H54 (cell line): Measurements from ENCODE around the gene LIPI.
A peak's percentile ranks its signal among the peaks of the same experiment; 100 is the strongest.

Experiments used
- DNase-seq: peaks from one replicate; pipeline ENCODE4 v3.0.0; 2011; ENCODE audit warnings: low spot score, mixed read lengths; ENCODE audit not compliant: insufficient read length
- FAIRE-seq: peaks from 3 replicates; lab custom pipeline; 2011; peaks lifted over from hg19 to GRCh38; lab: Jason Lieb, UNC
- POLR2A ChIP-seq: IDR thresholded peaks from 2 replicates; pipeline ENCODE4 v1.6.1; 2011; ENCODE audit warnings: low read depth, mild to moderate bottlenecking, low read length

The LIPI gene

GRCh38 chr21:14210738-14211137 lies at the start of gene LIPI:
Gene LIPI (minus strand): TSS chr21:14210955. CDS start chr21:14210845, 110 bp downstream.
- no peak for TF ChIP-seq POLR2A
- DNase-seq (no peak), FAIRE-seq (no peak)

- no peak for DNase-seq
- TF ChIP-seq POLR2A, result no peak
- FAIRE-seq, result no peak
These were observed 49.5 kb upstream of the LIPI start for GRCh38 chr21:14260174-14260764.

DNA sequence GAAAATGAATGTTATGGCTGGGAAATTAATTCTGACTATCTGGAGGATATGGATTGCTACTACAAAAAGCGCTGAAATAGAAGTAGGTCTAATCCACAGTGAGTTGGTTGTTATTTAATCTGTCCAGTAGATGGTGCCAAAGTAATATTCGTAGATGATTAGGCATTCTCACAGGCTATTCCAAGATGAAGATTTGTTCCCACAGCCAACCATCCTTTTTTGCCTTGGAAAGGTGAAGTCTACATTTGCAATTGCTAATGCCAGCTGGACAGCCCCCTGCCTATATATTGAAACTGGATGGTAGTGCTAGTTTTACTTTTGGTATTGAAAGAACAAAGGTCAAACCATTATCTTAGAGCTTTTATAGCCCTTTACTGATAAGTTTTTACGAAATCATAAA lies 49.0 kb upstream of the LIPI start:
- TF ChIP-seq POLR2A, result no peak
- no peak for DNase-seq
- FAIRE-seq, result peak; percentile 23

- no peak for FAIRE-seq
- no peak for DNase-seq
- no peak for TF ChIP-seq POLR2A
These were observed 40.6 kb upstream of the LIPI start for GRCh38 chr21:14251336-14251735.

DNA sequence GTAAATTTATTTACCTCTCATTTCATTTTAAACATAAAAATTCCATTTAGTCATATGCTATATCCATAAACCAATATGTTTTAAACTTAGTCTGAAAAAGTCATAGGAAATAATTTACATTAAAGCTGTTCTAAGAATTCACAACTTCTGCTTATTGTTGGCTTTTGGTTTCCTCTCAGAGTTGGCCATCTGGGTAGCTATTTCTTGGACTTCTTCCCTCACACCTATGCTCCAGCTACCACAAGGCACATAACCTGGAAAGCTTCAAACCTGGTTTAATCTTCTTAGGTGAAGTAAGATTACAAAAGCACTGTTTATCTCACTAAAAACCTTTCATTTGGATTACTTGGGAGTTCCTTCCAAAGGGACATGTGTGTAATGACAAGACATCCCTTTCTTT lies 35.0 kb upstream of the LIPI start:
- DNase-seq, result no peak
- FAIRE-seq, result no peak
- TF ChIP-seq POLR2A, result no peak

DNA sequence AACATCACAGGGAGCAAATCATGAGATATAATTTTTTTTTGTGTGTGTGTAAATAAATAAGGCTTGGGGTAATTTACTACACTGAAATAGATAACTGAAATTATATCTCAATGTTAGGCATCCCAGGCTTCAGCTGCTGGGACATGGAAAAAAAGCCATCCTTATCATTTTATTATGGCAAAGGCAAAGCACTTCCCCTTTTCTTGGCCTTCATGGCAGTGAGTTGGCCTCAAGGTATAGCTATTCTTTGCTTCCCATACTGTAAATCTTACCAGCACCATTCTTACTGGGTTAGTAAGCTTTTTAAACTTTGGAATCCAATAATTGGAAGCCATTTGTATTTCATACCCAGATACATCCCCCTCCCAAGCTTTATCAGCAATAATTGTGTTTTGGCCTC lies 34.2 kb upstream of the LIPI start:
- FAIRE-seq, result no peak
- no peak for TF ChIP-seq POLR2A

DNA sequence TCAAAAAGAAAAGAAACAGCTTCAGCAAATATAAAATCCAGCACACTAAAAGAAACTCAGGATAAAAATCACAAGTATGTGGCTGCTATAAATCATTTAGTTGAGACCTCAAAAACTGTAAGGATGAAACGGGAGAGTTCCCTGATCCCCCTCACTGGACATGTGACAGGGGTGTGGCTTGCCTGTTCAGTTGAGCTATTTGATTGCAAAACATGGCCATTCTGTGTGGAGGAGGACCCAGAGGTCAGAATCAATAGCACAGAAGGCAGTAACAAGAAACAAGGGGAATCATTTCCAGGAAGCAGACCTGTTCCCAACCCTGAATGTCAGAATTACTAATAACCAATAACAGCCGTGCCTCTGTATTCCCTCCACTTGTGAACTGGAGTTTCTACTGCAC lies 33.1 kb upstream of the LIPI start:
- TF ChIP-seq POLR2A, result no peak
- DNase-seq (no peak), FAIRE-seq (no peak)

More for the DNA sequence above, 34.2 kb upstream of the LIPI start:
- no peak for DNase-seq

DNA sequence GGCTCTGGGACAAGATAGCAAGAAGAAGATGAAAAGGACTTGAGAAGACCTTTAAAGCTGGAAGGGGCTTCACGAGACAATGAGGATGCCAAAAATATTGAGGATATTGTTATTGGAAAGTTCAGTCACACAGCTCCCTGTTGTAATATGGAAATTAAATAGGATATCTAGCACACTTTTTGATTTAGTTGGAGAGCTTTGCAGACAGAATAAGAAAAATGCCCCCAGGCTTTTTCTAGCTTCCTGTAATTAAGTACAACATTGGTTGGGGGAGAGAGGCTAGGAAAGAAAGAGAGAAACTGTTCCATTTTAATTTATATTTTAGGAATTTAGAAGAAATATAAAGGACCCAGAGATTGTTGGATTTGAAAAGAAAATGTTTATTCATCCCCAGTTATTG lies 32.7 kb upstream of the LIPI start:
- no peak for FAIRE-seq

GRCh38 chr21:14241297-14241696 lies 30.5 kb upstream of the LIPI start:
- DNase-seq (no peak), FAIRE-seq (no peak)
- TF ChIP-seq POLR2A, result no peak

More for the DNA sequence above, 32.7 kb upstream of the LIPI start:
- no peak for TF ChIP-seq POLR2A
- no peak for DNase-seq

GRCh38 chr21:14239281-14239680 lies 28.5 kb upstream of the LIPI start:
- FAIRE-seq (no peak), DNase-seq (no peak)
- no peak for TF ChIP-seq POLR2A

DNA sequence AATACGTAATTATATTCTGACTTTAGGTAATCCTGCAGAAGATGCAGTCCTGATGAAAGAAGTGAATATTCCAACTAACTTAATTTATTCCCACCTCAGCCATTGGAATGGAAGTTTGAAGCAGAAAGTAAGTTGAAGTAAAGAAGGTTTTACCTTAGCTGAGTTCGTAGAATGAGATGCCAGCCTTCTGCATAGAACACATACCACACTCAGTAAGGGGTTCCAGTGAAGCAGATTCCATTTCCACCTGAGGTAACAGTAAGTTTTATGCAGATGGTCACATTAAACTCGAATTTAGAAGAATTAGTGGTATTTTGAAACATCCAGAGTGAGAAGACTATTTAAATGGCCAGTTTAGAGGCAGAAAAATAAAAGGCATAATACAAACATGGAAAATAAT lies 25.4 kb upstream of the LIPI start:
- FAIRE-seq (no peak), DNase-seq (no peak)
- TF ChIP-seq POLR2A, result no peak

- FAIRE-seq (no peak), DNase-seq (no peak)
- TF ChIP-seq POLR2A, result no peak
These were observed 24.3 kb upstream of the LIPI start for GRCh38 chr21:14235101-14235500.

- DNase-seq (no peak), FAIRE-seq (no peak)
- no peak for TF ChIP-seq POLR2A
These were observed 18.6 kb upstream of the LIPI start for GRCh38 chr21:14229399-14229798.

DNA sequence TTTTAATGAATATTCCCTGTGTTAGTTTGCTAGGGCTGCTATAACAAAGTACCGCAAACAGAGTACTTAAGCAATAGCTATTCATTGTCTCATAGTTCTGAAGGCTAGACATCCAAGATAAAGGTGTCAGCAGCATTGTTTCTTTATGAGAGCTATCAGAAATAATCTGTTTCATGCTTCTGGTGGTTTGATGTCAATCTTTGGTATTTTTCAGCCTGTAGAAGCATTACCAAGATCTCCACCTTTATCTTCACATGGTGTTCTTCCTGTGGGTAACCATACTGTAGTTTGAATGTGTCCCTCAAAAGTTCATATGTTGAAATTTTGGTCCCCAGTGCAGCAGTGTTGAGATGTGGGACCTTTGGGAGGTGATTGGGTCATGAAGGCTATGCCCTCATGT lies 12.6 kb upstream of the LIPI start:
- TF ChIP-seq POLR2A, result no peak
- DNase-seq (no peak), FAIRE-seq (no peak)

DNA sequence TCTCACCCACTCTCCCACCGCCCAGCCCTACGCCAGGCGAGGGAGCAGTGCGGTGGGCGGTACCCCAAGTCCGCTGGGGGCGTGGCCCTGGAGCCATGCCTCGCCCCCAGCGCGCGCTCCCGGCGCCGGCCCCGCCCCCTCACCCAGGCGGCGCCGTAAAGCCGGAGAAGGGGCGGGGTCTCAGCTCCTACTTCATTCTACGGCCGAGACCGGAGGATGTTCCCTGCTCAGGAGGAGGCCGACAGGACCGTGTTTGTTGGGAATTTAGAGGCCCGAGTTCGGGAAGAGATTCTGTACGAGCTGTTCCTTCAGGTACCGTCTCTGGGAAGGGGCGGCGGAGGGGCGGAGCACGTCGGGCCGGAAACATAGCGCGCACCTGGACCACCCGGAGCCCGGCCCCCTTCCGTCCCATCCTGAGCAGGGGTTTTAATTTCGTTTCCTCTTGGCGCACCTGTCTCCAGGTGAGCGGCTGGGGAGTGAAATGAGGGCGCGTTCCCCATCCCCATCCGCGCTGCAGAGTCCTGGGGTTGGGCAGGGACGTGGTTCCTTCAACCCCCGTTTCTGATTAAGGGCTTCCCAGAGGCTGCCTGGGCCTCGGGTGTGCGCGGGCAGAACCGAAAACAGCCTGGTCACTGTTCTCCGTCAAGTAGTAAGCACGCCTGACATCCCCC lies 5.4 kb upstream of the LIPI start, which contains the start of gene RBM11:
RBM11 (plus strand) TSS at position 187 of the 671 bp plus-strand sequence; CDS start at position 217, 30 bp downstream.
- FAIRE-seq (no peak), DNase-seq (no peak)
- TF ChIP-seq POLR2A, result no peak
